ENCODE measurements around the gene LMOD3. TPM values are rescaled to one million over a fixed set of nuclear protein-coding genes. Genes with fewer than 3 reads are reported as not detected.

LMOD3 gene
- total RNA-seq, 4 donors from 2014 or later = not detected

DNA sequence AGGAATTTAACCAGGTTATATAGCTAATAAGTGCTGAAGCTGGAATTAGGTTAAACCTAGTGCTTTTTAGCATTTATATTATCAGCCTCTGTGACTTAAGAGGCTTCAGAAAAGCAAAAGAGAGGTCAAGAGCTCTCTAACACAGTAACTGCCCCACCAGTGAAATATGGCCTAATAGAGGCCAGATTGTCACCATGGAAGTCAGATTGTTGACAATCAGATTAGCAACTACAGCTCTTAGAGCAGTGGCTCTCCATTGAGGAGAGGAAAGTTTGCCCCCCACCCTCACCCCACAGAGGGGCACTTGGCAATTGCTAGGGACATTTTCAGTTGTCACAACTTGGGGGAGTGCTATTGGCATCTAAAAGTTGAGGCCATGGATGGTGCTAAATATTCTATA lies 23.3 kb upstream of the LMOD3 start:
- H3K9me3 ChIP-seq = no peaks in the 10 kb centered on the region
- no peak overlapping the region for H3K27ac ChIP-seq
- TF ChIP-seq POLR2A (IDR thresholded peaks at IDR 0.05) = no peak
- TF ChIP-seq, protein P1, sequence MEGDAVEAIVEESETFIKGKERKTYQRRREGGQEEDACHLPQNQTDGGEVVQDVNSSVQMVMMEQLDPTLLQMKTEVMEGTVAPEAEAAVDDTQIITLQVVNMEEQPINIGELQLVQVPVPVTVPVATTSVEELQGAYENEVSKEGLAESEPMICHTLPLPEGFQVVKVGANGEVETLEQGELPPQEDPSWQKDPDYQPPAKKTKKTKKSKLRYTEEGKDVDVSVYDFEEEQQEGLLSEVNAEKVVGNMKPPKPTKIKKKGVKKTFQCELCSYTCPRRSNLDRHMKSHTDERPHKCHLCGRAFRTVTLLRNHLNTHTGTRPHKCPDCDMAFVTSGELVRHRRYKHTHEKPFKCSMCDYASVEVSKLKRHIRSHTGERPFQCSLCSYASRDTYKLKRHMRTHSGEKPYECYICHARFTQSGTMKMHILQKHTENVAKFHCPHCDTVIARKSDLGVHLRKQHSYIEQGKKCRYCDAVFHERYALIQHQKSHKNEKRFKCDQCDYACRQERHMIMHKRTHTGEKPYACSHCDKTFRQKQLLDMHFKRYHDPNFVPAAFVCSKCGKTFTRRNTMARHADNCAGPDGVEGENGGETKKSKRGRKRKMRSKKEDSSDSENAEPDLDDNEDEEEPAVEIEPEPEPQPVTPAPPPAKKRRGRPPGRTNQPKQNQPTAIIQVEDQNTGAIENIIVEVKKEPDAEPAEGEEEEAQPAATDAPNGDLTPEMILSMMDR (IDR thresholded peaks at IDR 0.05) = no peak
- no peaks in the 10 kb centered on the region for H3K36me3 ChIP-seq
- no peaks in the 10 kb centered on the region for H3K27me3 ChIP-seq
- H3K4me1 ChIP-seq = no peaks in the 10 kb centered on the region
- no peak for DNase-seq
- no peak overlapping the region for H3K4me3 ChIP-seq

DNA sequence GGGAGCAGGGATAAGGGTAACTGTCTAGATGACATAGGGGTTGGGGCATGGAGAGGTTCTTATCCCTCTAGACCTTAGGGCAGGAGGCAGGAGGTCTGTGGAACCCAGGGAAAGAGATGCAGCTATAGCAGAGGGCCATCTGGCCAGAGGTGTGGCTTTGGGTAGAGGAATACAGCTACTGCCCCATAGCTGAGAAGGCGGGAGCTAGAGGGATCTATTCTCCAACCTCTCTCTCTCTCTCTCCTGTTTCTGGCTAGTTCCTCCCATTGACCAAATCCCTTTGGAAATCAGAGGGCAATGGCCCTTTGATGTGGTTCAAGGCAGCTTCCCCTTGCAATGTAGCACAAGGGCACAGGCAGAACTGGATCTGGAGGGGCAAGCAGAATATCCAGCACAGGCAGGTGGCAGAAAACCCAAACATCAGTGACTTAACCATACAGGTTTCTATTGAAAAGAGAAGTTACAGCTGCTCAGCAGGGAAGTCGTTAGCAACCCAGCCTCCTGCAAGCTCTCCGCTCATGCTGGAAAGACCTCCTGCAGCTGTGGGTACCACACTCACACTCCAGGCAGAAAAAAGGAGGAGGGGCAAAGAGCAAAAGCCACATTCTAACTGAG lies 22.3 kb upstream of the LMOD3 start:
- DNase-seq = no peak
- H3K4me3 ChIP-seq = no peak overlapping the region
- no peaks in the 10 kb centered on the region for H3K9me3 ChIP-seq
- no peaks in the 10 kb centered on the region for H3K27me3 ChIP-seq
- no peak overlapping the region for H3K27ac ChIP-seq
- H3K4me1 ChIP-seq = no peaks in the 10 kb centered on the region
- TF ChIP-seq POLR2A (IDR thresholded peaks at IDR 0.05) = no peak
- TF ChIP-seq, protein P1 (IDR thresholded peaks at IDR 0.05) = no peak
- no peaks in the 10 kb centered on the region for H3K36me3 ChIP-seq

GRCh38 chr3:69143612-69144011 lies 21.2 kb upstream of the LMOD3 start:
- H3K4me1 ChIP-seq = no peaks in the 10 kb centered on the region
- H3K9me3 ChIP-seq = no peaks in the 10 kb centered on the region

GRCh38 chr3:69142797-69143454 lies 20.5 kb upstream of the LMOD3 start:
- H3K27me3 ChIP-seq = no peaks in the 10 kb centered on the region

More at GRCh38 chr3:69143612-69144011, 21.2 kb upstream of the LMOD3 start:
- Histone ChIP-seq H3K36me3 (no peaks in the 10 kb centered on the region), H3K27ac (no peak overlapping the region), H3K4me3 (no peak overlapping the region), H3K27me3 (no peaks in the 10 kb centered on the region)
- no peak for TF ChIP-seq POLR2A (IDR thresholded peaks at IDR 0.05)
- TF ChIP-seq, protein P1 (IDR thresholded peaks at IDR 0.05) = no peak
- DNase-seq = no peak

GRCh38 chr3:69142090-69142489 lies 19.7 kb upstream of the LMOD3 start:
- DNase-seq = no peak
- Histone ChIP-seq H3K4me3 (no peak overlapping the region), H3K36me3 (no peaks in the 10 kb centered on the region), H3K4me1 (no peaks in the 10 kb centered on the region), H3K9me3 (no peaks in the 10 kb centered on the region), H3K27me3 (no peaks in the 10 kb centered on the region), H3K27ac (no peak overlapping the region)
- TF ChIP-seq POLR2A (IDR thresholded peaks at IDR 0.05) = no peak
- TF ChIP-seq, protein P1 (IDR thresholded peaks at IDR 0.05) = no peak

More at GRCh38 chr3:69142797-69143454, 20.5 kb upstream of the LMOD3 start:
- Histone ChIP-seq H3K9me3 (no peaks in the 10 kb centered on the region), H3K4me1 (no peaks in the 10 kb centered on the region), H3K4me3 (no peak overlapping the region), H3K36me3 (no peaks in the 10 kb centered on the region), H3K27ac (no peak overlapping the region)
- DNase-seq = no peak
- TF ChIP-seq, protein P1 (IDR thresholded peaks at IDR 0.05) = no peak
- TF ChIP-seq POLR2A (IDR thresholded peaks at IDR 0.05) = no peak

Data from Peyer's patch (tissue), 4 donors.